K562 (cell line): ENCODE results near the gene UBN2.

Experiments
- FOXM1 ChIP-seq, 2 experiments: fragments of 450-650 bp in 1 of 2; sonication (generic) in 1 of 2; formaldehyde crosslinking in 1 of 2; IDR thresholded peaks; 2 replicates each; pipeline versions ENCODE4 v1.6.1 to v1.9.0; 2017 to 2022; ENCODE audit warnings: low read depth in 2 of 2, mild to moderate bottlenecking in 2 of 2, missing genetic modification reagents in 1 of 2, moderate library complexity in 1 of 2
- NFIC ChIP-seq: fragments of 450-650 bp; IDR thresholded peaks from 2 replicates; pipeline ENCODE4 v1.6.1; 2017; ENCODE audit warnings: mild to moderate bottlenecking, inconsistent platforms
- RAD21 ChIP-seq, 2 experiments: fragments of 250-450 bp in 1 of 2; fragments of 450-650 bp in 1 of 2; sonication (Bioruptor Pico) in 1 of 2; formaldehyde crosslinking in 1 of 2; IDR thresholded peaks in 1 of 2; conservative IDR thresholded peaks in 1 of 2; 2 replicates each; pipeline versions ENCODE4 v1.4.0 to v1.8.0; 2020 to 2022; ENCODE audit warnings: mild to moderate bottlenecking in 2 of 2, moderate library complexity in 1 of 2
- RHOXF2B ChIP-seq: fragments of 250-450 bp; sonication (Bioruptor Pico); conservative IDR thresholded peaks from 2 replicates; pipeline ENCODE4 v1.5.1; 2021
- ZNF232 ChIP-seq: sonication (generic); formaldehyde crosslinking; IDR thresholded peaks from 2 replicates; pipeline ENCODE4 v1.8.0; 2022; ENCODE audit warnings: mild to moderate bottlenecking, missing genetic modification reagents
- TF ChIP-seq, protein P1 (sequence below), 3 experiments: IDR thresholded peaks in 2 of 3; conservative IDR thresholded peaks in 1 of 3; 2 replicates each; pipeline ENCODE4 v1.5.1; 2011 to 2012; ENCODE audit warnings: low read length in 3 of 3, mild to moderate bottlenecking in 3 of 3, control low read depth in 2 of 3, improper control_type of control experiment in 1 of 3, inconsistent platforms in 1 of 3, low read depth in 1 of 3, mixed read lengths in 1 of 3, moderate library complexity in 1 of 3; ENCODE audit not compliant: insufficient read depth in 2 of 3
- TF ChIP-seq, protein P2 (sequence below): fragments of 450-650 bp; IDR thresholded peaks from 2 replicates; pipeline ENCODE4 v1.6.1; 2017; ENCODE audit warnings: antibody characterized with exemption, mild to moderate bottlenecking

DNA sequence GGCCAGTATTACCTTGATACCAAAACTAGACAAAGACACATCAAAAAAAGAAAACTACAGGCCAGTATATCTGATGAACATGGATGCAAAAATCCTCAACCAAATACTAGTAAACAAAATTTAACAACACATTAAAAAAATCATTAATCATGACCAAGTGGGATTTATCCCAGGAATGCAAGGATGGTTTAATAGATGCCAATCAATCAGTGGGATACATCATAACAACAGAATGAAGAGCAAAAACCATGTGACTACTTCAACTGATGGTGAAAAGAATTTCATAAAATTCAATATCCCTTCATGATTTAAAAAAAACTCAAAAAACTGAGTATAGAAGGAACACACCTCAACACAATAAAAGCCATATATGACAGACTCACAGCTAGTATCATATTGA lies 25.2 kb upstream of the UBN2 start:
- TF ChIP-seq RHOXF2B (CRISPR knock-in tag) (no peak), ZNF232 (no peak), FOXM1 (IDR thresholded peaks at IDR 0.05; ENCODE audit: low read depth) (no peak), FOXM1 (CRISPR knock-in tag; IDR thresholded peaks at IDR 0.05; ENCODE audit: low read depth) (no peak), NFIC (no peak), RAD21 (CRISPR knock-in tag; conservative IDR thresholded peaks at IDR 0.05 in 1 of 2, IDR thresholded peaks at IDR 0.05 in 1 of 2) (no peak)
- TF ChIP-seq, protein P1, sequence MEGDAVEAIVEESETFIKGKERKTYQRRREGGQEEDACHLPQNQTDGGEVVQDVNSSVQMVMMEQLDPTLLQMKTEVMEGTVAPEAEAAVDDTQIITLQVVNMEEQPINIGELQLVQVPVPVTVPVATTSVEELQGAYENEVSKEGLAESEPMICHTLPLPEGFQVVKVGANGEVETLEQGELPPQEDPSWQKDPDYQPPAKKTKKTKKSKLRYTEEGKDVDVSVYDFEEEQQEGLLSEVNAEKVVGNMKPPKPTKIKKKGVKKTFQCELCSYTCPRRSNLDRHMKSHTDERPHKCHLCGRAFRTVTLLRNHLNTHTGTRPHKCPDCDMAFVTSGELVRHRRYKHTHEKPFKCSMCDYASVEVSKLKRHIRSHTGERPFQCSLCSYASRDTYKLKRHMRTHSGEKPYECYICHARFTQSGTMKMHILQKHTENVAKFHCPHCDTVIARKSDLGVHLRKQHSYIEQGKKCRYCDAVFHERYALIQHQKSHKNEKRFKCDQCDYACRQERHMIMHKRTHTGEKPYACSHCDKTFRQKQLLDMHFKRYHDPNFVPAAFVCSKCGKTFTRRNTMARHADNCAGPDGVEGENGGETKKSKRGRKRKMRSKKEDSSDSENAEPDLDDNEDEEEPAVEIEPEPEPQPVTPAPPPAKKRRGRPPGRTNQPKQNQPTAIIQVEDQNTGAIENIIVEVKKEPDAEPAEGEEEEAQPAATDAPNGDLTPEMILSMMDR (IDR thresholded peaks at IDR 0.05 in 2 of 3, conservative IDR thresholded peaks at IDR 0.05 in 1 of 3; ENCODE audit: insufficient read depth in 2 of 3, low read depth in 1 of 3, low read length in 3 of 3): no peak
- TF ChIP-seq, protein P2, sequence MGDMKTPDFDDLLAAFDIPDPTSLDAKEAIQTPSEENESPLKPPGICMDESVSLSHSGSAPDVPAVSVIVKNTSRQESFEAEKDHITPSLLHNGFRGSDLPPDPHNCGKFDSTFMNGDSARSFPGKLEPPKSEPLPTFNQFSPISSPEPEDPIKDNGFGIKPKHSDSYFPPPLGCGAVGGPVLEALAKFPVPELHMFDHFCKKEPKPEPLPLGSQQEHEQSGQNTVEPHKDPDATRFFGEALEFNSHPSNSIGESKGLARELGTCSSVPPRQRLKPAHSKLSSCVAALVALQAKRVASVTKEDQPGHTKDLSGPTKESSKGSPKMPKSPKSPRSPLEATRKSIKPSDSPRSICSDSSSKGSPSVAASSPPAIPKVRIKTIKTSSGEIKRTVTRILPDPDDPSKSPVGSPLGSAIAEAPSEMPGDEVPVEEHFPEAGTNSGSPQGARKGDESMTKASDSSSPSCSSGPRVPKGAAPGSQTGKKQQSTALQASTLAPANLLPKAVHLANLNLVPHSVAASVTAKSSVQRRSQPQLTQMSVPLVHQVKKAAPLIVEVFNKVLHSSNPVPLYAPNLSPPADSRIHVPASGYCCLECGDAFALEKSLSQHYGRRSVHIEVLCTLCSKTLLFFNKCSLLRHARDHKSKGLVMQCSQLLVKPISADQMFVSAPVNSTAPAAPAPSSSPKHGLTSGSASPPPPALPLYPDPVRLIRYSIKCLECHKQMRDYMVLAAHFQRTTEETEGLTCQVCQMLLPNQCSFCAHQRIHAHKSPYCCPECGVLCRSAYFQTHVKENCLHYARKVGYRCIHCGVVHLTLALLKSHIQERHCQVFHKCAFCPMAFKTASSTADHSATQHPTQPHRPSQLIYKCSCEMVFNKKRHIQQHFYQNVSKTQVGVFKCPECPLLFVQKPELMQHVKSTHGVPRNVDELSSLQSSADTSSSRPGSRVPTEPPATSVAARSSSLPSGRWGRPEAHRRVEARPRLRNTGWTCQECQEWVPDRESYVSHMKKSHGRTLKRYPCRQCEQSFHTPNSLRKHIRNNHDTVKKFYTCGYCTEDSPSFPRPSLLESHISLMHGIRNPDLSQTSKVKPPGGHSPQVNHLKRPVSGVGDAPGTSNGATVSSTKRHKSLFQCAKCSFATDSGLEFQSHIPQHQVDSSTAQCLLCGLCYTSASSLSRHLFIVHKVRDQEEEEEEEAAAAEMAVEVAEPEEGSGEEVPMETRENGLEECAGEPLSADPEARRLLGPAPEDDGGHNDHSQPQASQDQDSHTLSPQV: no peak
